Loucy (cell line): ENCODE measurements around the gene RAB7B.

ENCODE experiments used
- H2AFZ ChIP-seq: fragments of 200-600 bp; sonication (generic); 2 replicates; pipeline ENCODE4 v1.6.0; 2016; ENCODE audit warnings: antibody characterized with exemption, mild to moderate bottlenecking, low read length, moderate library complexity
- H3F3A ChIP-seq: fragments of 200-600 bp; 2 replicates; pipeline ENCODE4 v1.6.0; 2016; ENCODE audit warnings: antibody characterized with exemption, low read depth, mild to moderate bottlenecking
- H3K27me3 ChIP-seq: fragments of 200-600 bp; sonication (generic); 2 replicates; pipeline ENCODE4 v1.6.1; 2014; ENCODE audit warnings: low read length, mild to moderate bottlenecking; ENCODE audit not compliant: insufficient read depth, poor library complexity, severe bottlenecking
- H3K36me3 ChIP-seq: fragments of 200-600 bp; sonication (generic); 2 replicates; pipeline ENCODE4 v1.6.1; 2016; ENCODE audit warnings: low read length; ENCODE audit not compliant: insufficient read depth
- H3K4me1 ChIP-seq: fragments of 200-600 bp; sonication (generic); 2 replicates; pipeline ENCODE4 v1.5.1; 2014; ENCODE audit warnings: low read length, mild to moderate bottlenecking; ENCODE audit not compliant: insufficient read depth, poor library complexity, severe bottlenecking
- H3K4me2 ChIP-seq: fragments of 200-600 bp; sonication (generic); 2 replicates; pipeline ENCODE4 v1.6.0; 2014; ENCODE audit warnings: antibody characterized with exemption, low read length, low read depth, mild to moderate bottlenecking; ENCODE audit not compliant: poor library complexity, severe bottlenecking
- H3K4me3 ChIP-seq: fragments of 200-600 bp; sonication (generic); 2 replicates; pipeline ENCODE4 v1.5.1; 2014; ENCODE audit warnings: low read length, mild to moderate bottlenecking, mixed read lengths; ENCODE audit not compliant: poor library complexity, severe bottlenecking
- H3K79me2 ChIP-seq: fragments of 200-600 bp; sonication (generic); 2 replicates; pipeline ENCODE4 v1.6.1; 2014; ENCODE audit warnings: low read length; ENCODE audit not compliant: insufficient read depth
- H3K9ac ChIP-seq: fragments of 200-600 bp; sonication (generic); 2 replicates; pipeline ENCODE4 v1.6.0; 2014; ENCODE audit warnings: mild to moderate bottlenecking, low read depth, low read length, moderate library complexity; ENCODE audit not compliant: poor library complexity, severe bottlenecking
- H3K9me2 ChIP-seq: fragments of 200-600 bp; sonication (generic); replicated peaks from 2 replicates; pipeline ENCODE4 v1.6.1; 2016; ENCODE audit warnings: low read depth, low read length, mixed read lengths
- H3K9me3 ChIP-seq: fragments of 200-600 bp; sonication (generic); 2 replicates; pipeline ENCODE4 v1.6.1; 2014; ENCODE audit warnings: mild to moderate bottlenecking, antibody characterized with exemption, low read length, low read depth; ENCODE audit not compliant: insufficient read depth
- H4K20me1 ChIP-seq: fragments of 200-600 bp; sonication (generic); 2 replicates; pipeline ENCODE4 v1.6.0; 2014; ENCODE audit warnings: antibody characterized with exemption, low read length, mild to moderate bottlenecking; ENCODE audit not compliant: insufficient read depth, poor library complexity, severe bottlenecking
- EZH2phosphoT487 ChIP-seq: fragments of 200-600 bp; IDR thresholded peaks from 2 replicates; pipeline ENCODE4 v1.6.1; 2018; ENCODE audit warnings: antibody characterized with exemption, mild to moderate bottlenecking, moderate library complexity, borderline replicate concordance
- TF ChIP-seq, protein P1 (sequence below): fragments of 200-600 bp; sonication (generic); conservative IDR thresholded peaks from 2 replicates; pipeline ENCODE4 v1.5.1; 2014; ENCODE audit warnings: mild to moderate bottlenecking, antibody characterized with exemption, low read length

RAB7B gene

GRCh38 chr1:205927676-205928075 is 75.5 kb downstream of the RAB7B start:
- Histone ChIP-seq H3K4me2 (no peak overlapping the region), H3F3A (no peaks in the 10 kb centered on the region), H3K36me3 (no peaks in the 10 kb centered on the region), H3K9me3 (no peaks in the 10 kb centered on the region), H4K20me1 (no peaks in the 10 kb centered on the region), H3K4me1 (peaks cover 16% of the 10 kb centered on the region), H3K4me3 (no peak overlapping the region), H2AFZ (no peak overlapping the region), H3K79me2 (no peaks in the 10 kb centered on the region), H3K27me3 (no peaks in the 10 kb centered on the region), H3K9me2 (no peaks in the 10 kb centered on the region), H3K9ac (no peak overlapping the region)
- no peak for TF ChIP-seq EZH2phosphoT487
- TF ChIP-seq, protein P1, sequence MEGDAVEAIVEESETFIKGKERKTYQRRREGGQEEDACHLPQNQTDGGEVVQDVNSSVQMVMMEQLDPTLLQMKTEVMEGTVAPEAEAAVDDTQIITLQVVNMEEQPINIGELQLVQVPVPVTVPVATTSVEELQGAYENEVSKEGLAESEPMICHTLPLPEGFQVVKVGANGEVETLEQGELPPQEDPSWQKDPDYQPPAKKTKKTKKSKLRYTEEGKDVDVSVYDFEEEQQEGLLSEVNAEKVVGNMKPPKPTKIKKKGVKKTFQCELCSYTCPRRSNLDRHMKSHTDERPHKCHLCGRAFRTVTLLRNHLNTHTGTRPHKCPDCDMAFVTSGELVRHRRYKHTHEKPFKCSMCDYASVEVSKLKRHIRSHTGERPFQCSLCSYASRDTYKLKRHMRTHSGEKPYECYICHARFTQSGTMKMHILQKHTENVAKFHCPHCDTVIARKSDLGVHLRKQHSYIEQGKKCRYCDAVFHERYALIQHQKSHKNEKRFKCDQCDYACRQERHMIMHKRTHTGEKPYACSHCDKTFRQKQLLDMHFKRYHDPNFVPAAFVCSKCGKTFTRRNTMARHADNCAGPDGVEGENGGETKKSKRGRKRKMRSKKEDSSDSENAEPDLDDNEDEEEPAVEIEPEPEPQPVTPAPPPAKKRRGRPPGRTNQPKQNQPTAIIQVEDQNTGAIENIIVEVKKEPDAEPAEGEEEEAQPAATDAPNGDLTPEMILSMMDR, result no peak

DNA sequence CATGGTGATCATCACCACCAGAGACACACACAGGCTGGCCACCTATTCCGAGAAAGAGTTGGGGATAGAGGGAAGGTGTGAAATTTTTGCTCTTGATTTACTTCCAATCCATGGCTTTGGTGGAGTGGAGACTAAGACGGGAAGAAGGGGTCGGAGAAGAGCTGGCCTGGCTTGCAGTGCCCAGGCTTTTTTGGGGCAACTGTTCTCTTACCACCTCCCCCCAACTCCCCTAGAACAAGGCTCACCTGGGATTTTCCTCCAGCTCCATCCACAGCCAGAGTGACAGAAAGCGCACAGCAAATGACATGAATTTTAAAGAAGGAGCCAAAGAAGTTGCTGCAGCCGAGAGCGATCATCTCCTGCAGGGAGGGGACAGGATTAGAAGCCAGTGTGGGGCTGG is 75.9 kb downstream of the RAB7B start:
- H3F3A ChIP-seq, result no peaks in the 10 kb centered on the region

More for the DNA sequence above, 75.9 kb downstream of the RAB7B start:
- Histone ChIP-seq H3K4me3 (no peak overlapping the region), H2AFZ (no peak overlapping the region), H3K27me3 (no peaks in the 10 kb centered on the region), H3K4me2 (no peak overlapping the region), H3K4me1 (peaks cover 16% of the 10 kb centered on the region), H3K9ac (no peak overlapping the region), H3K9me2 (no peaks in the 10 kb centered on the region), H3K36me3 (no peaks in the 10 kb centered on the region), H3K79me2 (no peaks in the 10 kb centered on the region), H3K9me3 (no peaks in the 10 kb centered on the region), H4K20me1 (no peaks in the 10 kb centered on the region)
- no peak for TF ChIP-seq EZH2phosphoT487
- TF ChIP-seq, protein P1, result no peak
